NCI-H524 (cell line): Measurements from ENCODE around the gene SRMS.
A peak's percentile ranks its signal among the peaks of the same experiment; 100 is the strongest.
"Not testable (repeated sequence)": the region's sequence is repeated elsewhere in the genome, so short reads cannot be mapped to it uniquely, and the experiment has no call there.

Source experiments
- DNase-seq, 2 experiments: peaks; one replicate each; lab custom pipeline; 2025; lab: John Stamatoyannopoulos, UW

The SRMS gene

DNA sequence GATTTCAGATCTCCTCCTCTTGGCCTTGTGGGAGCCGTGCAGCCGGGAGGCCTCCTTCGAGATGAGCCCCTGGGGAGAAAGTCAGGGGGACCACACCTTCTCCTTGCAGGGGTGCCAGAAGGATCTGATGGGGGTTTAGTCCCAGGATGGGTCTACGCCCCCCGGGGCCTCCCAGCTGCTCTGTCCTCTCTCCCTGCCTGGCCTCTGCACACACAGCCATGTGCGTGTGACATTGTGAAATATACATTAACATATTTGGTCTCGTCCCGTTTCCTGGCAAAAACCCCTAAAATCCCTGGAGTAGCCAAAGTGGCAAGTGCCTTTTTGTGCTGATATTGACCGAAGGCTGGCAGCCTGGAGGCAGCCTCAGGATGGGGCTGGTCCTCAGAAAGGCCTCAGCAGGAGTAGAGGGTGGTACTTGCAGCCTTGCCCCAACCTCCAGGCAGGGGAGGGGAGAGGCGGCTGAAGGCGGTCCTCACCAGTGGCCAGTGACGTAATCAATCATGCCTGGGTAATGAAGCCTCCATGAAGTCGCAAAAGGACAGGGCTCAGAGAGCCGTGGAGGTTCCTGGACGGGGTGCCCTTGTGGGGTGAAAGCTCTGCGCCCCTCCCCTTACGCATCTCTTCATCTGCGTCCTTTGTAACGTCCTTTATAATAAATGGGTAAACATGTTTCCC lies 31.6 kb upstream of the SRMS start:
- no peak for DNase-seq

DNA sequence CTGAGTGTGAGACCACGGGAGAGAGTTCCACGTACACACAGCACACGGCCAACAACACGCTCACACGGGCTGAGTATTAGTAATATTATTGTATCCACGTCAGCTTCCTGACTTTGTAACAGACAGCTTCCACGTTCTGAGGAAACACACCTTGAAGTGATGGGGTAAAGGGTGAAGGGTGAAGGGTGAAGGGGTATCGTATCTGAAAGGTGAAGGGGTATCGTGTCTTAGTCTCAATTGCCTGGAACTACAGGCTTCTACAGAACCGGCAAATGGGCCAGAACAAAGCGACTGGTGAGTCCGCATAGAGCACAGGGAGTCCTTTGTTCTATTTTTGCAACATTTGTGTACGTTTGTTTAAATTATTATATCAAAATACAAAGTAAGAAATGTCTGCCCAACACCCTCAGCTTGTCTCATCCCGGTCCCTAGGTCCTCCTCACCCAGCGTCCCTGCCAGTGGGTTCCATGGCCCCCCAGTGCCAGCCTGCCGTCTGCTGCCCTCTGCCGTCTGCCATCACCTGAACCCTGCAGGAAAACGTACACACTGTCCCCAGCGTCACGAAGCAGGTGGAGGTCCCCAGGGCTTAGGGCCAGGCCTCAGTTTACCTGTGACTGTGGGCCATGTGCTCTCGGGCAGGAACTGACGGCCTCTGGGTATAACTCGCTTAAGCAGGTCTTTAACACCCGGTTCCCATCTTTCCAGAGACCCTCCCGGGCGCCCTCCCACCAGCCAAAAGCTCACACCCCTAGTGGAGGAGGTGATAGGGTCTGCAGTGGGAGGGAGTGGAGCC lies 30.9 kb upstream of the SRMS start:
- DNase-seq, result peak; percentile 25 to 36

DNA sequence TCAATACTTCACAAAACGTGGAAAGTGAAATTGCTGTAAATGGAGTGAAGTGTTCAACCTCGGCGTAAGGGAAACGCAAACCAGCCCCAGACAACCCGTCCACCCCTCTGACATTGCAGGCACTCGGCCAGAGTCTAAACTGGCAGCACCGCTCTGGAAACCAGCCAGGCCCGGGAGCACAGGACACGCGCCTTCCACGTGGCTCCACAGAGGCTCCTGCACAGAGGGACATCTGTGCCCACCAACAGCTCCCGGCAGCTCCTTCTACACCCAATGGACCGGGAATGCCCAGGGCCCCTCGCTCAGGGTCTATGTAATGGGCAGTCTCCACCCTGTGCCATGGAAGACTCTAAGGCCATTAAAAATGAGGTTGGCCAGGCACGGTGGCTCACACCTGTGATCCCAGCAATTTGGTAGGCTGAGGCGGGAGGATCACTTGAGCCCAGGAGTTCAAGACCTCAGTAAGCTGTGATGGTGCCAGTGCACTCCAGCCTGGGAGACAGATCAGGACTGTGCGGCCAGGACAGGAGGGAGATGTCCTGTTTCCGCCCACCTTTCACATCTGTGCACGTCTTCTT lies 29.9 kb upstream of the SRMS start:
- no peak for DNase-seq

DNA sequence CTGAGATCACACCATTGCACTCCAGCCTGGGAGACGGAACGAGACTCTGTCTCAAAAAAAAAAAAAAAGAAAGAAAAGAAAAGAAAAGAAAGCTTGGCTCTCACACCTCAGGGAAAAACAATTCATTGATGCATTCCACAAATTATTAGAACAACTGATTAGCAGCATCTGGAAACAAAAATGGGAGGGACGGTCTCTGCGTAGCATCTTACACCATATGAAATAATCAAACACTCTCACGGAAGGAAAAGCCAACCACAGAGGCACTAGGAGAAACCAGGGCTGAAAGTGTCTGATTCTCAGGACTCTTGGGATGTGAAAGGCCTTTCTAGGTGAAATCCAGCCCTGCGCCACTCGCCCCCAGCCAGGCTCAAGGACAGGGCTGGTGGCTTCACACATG lies 28.8 kb upstream of the SRMS start:
- DNase-seq, result no peak

DNA sequence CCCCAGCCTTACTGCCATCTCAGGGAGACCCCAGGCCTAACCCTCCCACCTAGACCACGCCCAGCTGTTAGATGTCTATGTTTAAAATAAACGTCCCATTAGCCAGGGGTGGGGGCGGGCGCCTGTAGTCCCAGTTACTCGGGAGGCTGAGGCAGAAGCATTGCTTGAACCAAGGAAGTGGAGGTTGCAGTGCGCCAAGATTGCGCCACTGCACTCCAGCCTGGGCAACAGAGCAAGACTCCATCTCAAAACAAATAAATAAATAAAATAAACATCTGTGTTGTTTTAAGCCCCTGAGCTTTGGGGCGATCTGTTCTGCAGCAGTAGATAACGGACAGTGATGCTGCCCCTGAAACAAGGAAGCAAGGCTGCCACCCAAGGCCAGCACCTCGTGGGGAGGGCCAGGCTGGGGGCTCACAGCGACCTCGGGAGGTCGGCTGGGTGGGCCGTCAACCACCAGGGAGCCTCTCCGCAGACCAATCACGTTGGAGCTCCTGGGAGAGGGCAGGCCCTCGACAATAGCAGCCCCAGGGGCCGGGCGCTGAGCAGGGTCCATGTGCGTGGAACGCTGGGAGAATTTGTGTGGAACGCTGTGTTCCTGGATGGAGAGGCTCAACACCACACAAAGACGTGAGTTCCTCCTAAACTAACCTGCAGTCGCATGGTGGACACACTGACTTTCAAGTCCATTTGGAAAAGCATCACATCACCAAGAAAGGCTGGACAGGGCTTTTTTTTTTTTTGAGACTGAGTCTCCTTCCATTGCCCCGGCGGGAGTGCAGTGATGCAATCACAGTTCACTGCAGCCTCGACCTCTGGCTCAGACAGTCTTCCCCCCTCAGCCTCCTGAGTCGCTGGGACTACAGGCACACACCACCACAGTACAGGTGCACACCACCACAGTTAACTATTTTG lies 27.5 kb upstream of the SRMS start:
- DNase-seq, result no peak

DNA sequence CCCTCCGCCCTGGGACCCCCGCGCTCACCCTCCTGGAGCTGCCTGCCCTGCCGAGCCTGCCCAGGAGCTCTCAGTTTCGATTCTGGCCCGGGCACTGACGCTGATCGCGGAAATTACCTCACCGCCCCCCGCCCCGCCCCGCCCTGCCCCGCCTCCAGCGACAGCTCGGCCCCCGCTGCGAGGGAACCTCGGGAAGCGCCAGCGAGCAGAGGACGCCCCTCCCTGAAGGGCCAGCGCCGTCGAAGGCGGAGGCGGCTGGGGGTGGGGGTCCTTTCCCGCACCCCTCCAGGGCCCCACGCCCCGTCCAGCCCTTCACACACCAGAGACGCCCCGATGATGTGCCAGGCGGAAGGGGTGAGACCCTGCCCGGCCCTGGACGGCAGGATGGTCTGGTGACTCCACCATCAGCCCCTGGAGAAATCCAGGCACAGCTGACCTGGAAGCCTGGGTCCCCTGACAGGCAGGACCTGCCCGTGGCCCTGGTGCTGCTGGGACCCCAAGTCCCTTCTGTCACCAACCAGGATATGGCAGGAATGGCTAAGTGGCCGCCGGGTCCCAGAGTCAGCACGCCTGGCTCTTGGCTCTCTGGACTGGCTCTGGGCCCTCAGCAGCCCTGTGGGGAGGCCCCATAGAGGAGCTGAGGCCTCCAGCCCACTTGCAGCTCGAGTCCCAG lies 26.7 kb upstream of the SRMS start, which contains the start of gene HELZ2:
TSS of gene HELZ2 (minus strand) at position 84 of the 673 bp plus-strand sequence. CDS start 1,854 bp downstream, outside the sequence.
- DNase-seq, result no peak

DNA sequence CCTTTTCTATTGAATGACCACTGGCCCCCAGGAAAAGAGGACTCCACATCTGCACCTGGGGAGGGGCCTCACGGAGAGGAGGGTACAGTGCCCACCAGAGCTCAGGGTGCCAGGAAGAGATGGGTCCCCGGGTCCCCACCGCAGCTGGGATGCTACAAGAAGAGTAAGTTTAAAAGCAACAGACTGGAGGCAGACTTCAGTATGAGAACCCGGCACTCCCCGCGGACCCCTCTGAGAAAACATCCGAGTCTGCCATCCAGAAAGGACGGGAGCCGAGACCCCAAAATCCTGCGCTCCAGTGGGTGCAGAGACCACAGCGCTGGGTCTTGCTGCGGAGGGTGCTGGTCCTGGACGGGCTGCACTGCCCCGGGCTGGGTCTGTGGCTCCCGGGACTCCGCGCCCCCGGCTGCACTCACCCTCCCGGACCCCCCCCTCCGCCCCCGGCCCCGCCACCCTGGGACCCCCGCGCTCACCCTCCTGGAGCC lies 26.1 kb upstream of the SRMS start:
- DNase-seq, result no peak

DNA sequence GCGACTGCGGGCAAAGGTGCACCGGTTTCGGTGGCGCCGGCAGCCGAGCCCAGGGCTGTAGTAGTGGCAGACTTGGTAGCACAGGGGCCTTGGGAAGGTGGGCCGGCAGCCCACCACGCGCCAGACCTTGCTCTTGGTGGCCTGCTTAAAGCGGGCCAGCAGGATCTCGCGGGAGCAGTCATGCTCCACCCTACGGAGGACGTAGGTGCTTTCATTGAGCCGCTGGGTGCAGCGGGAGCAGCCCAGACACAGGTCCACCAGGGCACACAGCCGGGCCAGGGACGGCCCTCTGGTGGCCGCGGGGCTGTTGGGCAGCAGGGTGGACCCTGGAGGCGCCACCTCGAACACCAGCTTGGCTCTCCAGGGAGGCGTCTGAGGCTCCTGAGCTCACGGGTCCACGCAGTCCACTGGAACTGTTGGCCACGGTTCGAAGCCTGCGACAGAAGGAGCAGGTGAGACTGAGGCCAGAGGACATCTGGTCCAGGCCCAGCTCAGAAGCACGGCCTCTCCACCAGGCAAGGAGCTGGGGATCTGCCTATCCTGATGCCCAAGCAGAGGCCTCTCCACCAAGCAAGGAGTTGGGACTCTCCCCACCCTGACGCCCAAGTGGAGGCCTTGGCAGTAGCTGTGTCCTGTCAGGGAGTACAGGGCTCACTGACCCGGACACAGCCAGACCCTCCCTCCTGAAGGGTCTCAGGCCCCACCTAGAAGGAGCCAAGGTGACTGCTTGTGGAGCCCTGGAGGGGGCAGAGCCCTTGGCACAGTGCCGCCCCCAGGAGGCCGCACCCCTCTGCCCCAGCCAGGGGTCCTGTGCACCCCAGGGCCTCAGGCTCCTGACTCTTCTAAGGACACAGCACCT lies 25.5 kb upstream of the SRMS start:
- no peak for DNase-seq

DNA sequence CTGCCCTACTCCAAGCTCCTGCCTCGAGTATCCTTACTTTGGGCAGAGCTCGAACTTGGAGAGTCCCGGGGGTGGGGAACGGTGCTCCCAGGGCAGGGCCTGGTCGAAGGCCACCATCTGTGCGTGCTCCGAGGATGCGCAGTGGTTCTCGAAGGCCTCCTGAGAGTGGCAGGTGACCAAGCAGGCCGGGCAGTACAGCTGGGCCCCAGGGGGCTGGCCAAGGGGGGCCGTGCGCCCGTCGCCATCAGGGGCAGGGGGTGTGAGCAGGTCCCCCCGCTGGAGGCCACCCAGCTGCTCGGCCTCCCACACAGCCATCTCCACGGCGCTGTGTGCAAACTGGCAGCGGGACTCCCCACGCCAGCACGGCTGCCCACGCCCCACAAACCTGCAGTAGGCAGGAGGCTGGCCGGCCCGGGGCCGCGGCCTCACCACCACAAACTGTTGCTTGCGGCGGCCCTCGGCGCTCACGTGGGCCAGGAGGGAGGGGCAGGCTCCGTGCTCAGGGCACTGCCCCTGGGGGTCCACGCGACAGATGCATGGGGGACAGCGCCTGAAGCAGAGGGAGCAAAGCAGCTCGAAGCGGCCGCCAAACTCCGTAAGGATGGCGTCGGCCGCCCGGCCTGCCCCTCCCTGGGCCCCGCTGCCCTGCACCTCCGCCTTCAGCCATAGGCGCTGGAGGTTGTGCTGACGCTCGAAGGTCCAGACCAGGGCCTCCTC lies 24.7 kb upstream of the SRMS start:
- DNase-seq, result no peak

DNA sequence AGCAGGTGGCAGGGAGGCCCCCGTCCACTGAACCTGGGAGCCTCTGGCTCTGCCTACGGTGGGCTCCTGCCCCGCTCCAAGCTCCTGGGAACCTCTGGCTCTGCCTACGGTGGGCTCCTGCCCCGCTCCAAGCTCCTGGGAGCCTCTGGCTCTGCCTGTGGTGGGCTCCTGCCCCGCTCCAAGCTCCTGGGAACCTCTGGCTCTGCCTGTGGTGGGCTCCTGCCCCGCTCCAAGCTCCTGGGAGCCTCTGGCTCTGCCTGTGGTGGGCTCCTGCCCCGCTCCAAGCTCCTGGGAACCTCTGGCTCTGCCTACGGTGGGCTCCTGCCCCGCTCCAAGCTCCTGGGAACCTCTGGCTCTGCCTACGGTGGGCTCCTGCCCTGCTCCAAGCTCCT lies 23.5 kb upstream of the SRMS start:
- not testable (repeated sequence) for DNase-seq

DNA sequence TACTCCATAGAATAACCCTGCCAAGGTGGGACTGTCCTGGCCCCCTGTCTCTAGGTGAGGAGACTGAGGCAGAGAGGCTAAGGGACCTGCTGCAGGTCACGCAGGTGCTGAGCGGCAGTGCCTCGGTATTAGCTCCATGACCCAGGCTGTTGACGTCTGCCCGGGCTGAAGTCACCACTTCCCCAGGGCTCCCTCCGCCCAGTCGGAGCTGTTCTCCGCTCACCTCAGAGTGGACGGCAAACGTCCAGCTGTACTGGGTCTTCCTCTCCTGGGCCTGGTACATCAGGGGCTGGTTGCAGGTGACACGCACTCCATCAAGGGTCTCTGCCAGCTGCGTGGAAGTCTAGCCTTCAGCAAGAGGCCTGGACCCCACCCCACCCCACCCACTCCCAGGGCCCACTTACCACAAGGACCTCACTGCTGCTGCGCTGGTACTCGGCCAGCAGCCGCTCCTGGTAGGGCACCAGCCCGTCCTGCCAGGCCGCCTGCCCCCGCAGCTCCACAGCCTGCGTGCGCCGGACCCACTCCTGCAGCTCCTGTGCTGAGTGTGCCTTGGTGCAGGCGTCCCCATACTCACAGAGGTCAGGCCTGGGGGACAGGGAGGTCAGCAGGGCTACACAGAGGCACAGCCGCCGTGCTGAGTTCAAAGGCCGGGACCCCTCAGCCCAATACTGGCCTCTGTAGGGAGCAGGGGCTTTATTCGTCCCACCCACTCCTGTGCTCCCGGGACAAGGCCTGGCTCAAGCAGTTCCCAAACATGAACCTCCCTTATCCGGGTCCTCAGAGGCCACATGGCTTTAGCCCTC lies 22.9 kb upstream of the SRMS start:
- DNase-seq, result no peak

DNA sequence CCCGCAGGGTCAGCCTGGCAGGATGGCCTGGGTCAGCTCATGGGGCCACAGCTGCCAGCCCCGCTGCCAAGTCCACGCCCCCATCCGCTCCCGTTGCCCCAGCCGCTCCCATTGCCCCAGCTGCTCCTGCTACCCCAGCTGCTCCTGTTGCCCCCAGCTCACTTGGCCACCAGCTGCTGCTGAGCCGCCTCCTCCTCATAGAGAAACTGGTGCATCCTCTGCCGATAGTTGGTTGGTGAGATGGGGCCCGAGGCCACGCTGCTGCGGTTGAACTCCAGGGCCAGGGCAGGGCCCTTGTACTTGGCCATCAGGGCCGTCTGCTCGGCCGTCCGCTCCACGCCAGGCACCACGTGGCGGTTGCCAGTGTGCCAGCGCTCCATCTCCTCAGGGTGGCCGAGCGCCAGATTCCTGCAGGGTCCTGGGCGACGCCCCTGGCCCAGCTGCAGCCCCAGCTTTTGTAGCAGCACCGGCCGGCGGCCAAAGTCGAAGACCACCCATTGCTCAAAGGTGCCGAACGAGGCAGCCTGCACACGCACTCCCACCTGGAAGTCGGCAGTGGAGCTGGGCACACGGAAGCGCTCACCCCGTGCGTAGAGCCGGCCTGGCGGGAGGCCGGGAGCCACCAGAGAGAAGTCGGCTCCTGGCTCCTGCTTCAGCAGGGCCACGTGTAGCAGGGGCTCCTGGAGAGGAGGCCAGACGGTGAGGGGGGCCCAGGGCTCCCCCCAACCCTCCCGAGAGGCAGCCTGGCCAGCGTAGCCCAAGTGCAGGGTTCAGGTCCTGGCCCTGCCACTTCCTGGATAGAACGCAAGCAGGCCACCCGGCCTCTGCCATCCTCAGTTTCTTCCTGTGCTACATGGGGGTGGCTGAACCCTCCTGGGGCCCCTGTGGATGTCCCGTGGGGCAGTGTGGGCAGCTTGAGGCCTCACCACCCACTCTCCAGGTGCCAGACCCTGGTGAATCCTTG lies 21.7 kb upstream of the SRMS start:
- DNase-seq, result peak in 1 of 2 experiments; percentile 40

DNA sequence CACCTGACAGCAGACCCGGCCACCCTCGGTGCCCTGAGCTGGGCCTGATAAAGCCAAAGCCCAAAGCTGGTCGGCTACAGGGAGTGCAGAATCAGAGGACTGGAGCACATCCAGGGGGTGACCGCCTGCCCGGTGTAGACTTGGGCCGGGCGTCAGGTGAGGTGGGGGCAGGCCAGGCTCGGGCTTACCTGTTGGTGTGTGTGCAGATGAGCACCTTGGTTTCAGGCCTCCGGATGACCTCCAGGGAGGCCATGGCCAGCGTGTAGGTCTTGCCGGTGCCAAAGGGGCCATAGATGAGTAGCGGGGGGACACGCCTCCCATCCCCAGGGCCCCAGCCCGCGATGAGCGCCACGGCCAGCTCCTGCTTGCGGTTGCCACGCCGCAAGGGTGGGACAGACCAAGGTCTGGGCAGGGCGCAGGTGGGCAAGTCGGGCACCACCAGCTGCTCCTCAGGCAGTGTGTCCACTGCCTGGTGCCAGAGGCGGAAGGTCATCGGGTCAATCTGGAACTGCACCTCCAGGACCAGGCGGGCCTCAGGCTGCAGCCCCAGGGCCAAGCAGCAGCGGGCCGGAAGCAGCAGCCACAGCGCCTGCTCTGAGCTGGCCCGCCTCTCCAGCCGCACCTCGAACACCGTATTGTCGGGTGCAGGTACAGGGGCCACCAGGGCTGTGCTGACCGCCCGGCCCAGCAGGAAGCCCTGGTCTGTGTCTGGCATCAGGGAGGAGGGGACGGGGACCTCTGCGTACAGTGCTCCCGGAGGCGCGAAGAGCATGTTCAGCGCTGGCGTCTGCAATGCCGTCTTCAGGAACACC lies 20.8 kb upstream of the SRMS start:
- DNase-seq, result no peak

DNA sequence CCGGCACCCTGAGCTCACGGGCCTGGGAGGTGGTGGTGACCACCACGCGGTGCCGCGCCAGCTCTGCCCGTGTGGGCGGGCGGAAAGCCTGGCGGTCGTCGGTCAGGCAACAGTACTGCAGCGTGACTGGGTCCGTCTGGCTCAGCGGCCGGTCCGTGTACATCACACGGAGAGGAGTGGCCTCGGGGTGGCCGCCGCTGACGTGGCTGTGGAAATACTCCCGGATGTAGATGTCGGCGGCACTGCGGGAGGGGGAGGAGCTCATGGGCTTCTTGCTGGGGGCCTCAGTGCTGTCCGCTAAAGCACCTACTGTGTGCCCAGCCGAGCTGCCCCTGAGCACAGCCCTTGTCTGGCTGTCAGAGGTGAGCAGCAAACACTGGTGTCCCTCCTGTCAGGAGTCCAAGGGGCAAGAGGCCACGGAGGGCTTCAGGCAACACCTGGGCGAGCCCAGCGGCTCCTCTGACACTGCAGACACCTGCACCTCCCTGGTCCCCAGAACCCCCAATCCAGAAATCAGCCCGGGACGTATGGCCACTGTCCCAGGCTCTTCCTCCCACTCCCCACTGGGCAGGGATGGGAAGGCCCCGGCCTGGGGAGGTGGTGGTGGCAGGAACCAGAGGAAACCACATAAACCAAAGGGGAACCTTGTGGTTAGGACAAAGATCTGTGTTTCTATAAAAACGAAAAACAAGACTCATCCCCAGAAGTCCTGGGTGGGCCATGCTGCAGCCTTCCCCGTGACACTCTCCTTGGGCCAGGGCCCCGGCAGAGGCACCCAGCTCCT lies 20.0 kb upstream of the SRMS start:
- no peak for DNase-seq

DNA sequence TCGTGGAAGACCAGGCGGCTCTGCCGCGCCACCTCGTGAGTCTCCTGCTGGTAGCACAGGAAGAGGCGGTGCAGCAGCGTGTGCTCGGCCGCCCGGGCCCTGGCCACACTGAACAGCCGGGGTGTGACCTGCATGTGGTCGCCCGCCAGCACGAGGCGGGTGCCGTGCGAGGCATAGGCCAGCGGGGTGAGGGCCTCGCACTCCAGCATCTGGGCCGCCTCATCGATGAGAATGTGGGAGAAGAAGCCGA lies 19.5 kb upstream of the SRMS start:
- no peak for DNase-seq

DNA sequence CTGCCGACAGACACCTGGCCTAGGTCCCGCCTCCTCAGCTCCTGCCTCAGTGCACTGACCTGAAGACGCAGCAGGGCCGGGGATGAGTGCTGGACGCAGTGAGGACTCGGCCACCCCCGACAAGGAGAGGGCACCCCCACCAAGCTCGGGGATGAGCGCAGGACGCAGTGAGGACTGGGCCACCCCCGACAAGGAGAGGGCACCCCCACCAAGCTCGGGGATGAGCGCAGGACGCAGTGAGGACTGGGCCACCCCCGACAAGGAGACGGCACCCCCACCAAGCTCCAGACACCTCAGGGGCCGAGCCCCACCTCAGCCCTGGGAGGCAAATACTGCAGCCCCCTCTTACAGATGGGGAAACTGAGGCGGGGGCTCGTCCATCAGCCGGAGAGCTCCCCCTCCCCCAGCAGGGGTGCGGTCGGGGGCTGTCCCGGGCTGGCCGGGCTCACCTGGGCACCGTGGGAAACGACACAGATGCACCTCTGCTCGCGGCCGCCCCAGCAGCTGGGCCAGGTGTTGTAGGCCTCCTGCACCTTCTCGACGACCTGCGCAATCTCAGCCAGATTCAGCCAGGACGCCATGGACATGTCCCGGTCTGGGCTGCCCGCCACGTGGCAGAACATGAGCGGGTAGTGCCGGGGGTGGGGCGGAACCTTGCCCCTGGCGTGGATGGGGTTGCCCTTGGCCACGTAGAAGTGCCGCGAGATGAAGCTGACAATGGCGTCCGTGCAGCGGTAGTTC lies 19.0 kb upstream of the SRMS start:
- no peak for DNase-seq
